ENCODE results near the gene ARHGAP6.

Gene ARHGAP6

DNA sequence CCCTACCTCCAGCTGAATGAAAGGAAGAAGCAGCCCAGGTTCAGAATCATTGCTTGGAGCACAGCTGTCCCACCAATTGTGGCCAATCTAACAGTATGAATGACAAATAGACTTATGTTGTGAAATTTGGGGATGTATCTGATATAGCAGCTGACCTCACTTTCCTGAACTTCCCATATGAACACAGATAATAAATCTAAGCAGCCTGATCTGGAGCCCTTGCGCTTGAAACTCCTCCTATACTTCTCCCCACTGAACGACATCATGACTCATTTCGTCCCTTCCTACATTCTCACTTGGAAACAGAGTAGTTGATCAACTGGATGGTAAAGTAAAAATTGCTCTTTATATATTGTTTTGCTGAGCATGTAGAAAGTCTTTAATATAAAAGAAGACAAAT lies 396.7 kb downstream of the ARHGAP6 start:
- H3K9ac ChIP-seq (ENCODE audit: low read length) = no peak overlapping the region
- no peak overlapping the region for H3K27ac ChIP-seq (ENCODE audit: low read length)
- TF ChIP-seq, protein P1, sequence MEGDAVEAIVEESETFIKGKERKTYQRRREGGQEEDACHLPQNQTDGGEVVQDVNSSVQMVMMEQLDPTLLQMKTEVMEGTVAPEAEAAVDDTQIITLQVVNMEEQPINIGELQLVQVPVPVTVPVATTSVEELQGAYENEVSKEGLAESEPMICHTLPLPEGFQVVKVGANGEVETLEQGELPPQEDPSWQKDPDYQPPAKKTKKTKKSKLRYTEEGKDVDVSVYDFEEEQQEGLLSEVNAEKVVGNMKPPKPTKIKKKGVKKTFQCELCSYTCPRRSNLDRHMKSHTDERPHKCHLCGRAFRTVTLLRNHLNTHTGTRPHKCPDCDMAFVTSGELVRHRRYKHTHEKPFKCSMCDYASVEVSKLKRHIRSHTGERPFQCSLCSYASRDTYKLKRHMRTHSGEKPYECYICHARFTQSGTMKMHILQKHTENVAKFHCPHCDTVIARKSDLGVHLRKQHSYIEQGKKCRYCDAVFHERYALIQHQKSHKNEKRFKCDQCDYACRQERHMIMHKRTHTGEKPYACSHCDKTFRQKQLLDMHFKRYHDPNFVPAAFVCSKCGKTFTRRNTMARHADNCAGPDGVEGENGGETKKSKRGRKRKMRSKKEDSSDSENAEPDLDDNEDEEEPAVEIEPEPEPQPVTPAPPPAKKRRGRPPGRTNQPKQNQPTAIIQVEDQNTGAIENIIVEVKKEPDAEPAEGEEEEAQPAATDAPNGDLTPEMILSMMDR (IDR thresholded peaks at IDR 0.05; ENCODE audit: low read length) = no peak
- TF ChIP-seq EZH2 (optimal IDR thresholded peaks at IDR 0.05; ENCODE audit: low read depth, low read length) (no peak), EZH2phosphoT487 (IDR thresholded peaks at IDR 0.05; ENCODE audit: low read length) (no peak)
- H4K20me1 ChIP-seq (ENCODE audit: insufficient read depth, low read length) = no peaks in the 10 kb centered on the region
- H3K27me3 ChIP-seq (replicated peaks; ENCODE audit: insufficient read depth, low read length) = no peaks in the 10 kb centered on the region
- H3K4me1 ChIP-seq (ENCODE audit: low read length) = no peaks in the 10 kb centered on the region
- no peaks in the 10 kb centered on the region for H3F3A ChIP-seq (ENCODE audit: insufficient read depth, low read length)
- H3K9me3 ChIP-seq (replicated peaks; ENCODE audit: insufficient read depth, low read length) = no peaks in the 10 kb centered on the region
- H3K4me3 ChIP-seq (ENCODE audit: low read length) = no peak overlapping the region
- no peak overlapping the region for H2AFZ ChIP-seq (ENCODE audit: low read length)
- H3K79me2 ChIP-seq (ENCODE audit: low read length) = peaks cover 37% of the 10 kb centered on the region
- no peaks in the 10 kb centered on the region for H3K9me2 ChIP-seq (replicated peaks; ENCODE audit: insufficient read depth, low read length)
- H3K4me2 ChIP-seq (ENCODE audit: low read depth, low read length) = no peak overlapping the region
- DNase-seq = no peak
- no peaks in the 10 kb centered on the region for H3K36me3 ChIP-seq (replicated peaks; ENCODE audit: insufficient read depth, low read length)

GRCh38 chrX:11267425-11267824 lies 398.3 kb downstream of the ARHGAP6 start:
- no peaks in the 10 kb centered on the region for H3K27me3 ChIP-seq (replicated peaks; ENCODE audit: insufficient read depth, low read length)
- no peak overlapping the region for H3K9ac ChIP-seq (ENCODE audit: low read length)
- no peak overlapping the region for H3K4me3 ChIP-seq (ENCODE audit: low read length)
- TF ChIP-seq, protein P1 (IDR thresholded peaks at IDR 0.05; ENCODE audit: low read length) = no peak
- TF ChIP-seq EZH2phosphoT487 (IDR thresholded peaks at IDR 0.05; ENCODE audit: low read length) (no peak), EZH2 (optimal IDR thresholded peaks at IDR 0.05; ENCODE audit: low read depth, low read length) (no peak)
- H3F3A ChIP-seq (ENCODE audit: insufficient read depth, low read length) = no peaks in the 10 kb centered on the region
- H3K27ac ChIP-seq (ENCODE audit: low read length) = no peak overlapping the region
- no peaks in the 10 kb centered on the region for H3K36me3 ChIP-seq (replicated peaks; ENCODE audit: insufficient read depth, low read length)
- no peak overlapping the region for H3K4me2 ChIP-seq (ENCODE audit: low read depth, low read length)
- H3K9me3 ChIP-seq (replicated peaks; ENCODE audit: insufficient read depth, low read length) = no peaks in the 10 kb centered on the region
- no peaks in the 10 kb centered on the region for H3K4me1 ChIP-seq (ENCODE audit: low read length)
- no peak for DNase-seq
- peaks cover 35% of the 10 kb centered on the region for H3K79me2 ChIP-seq (ENCODE audit: low read length)
- H2AFZ ChIP-seq (ENCODE audit: low read length) = no peak overlapping the region
- no peaks in the 10 kb centered on the region for H4K20me1 ChIP-seq (ENCODE audit: insufficient read depth, low read length)
- no peaks in the 10 kb centered on the region for H3K9me2 ChIP-seq (replicated peaks; ENCODE audit: insufficient read depth, low read length)

DNA sequence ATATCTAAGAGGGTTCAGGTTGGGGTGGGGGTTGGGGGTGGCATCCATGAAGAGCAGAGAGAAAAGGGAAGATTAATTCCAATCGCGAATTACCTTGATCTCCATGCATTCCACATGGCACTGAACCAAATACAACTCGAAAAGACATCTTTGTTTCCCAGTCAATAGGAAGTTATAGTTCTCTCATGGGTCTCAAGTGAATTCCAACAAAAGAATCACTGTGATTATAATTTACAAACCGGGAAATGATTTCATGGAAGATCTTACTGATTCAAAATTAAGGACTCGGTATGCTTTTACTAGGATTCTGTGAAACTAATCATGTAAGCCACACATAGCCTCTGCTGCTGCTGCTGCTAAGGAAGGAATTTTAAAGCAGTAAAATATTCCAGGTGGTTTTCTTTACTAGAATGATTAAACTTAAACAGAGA lies 399.1 kb downstream of the ARHGAP6 start:
- TF ChIP-seq, protein P1 (IDR thresholded peaks at IDR 0.05; ENCODE audit: low read length) = no peak
- no peak for TF ChIP-seq EZH2phosphoT487 (IDR thresholded peaks at IDR 0.05; ENCODE audit: low read length)
- Histone ChIP-seq H3K27me3 (replicated peaks; ENCODE audit: insufficient read depth, low read length) (no peaks in the 10 kb centered on the region), H3K36me3 (replicated peaks; ENCODE audit: insufficient read depth, low read length) (no peaks in the 10 kb centered on the region), H3K4me2 (ENCODE audit: low read depth, low read length) (no peak overlapping the region), H3K4me1 (ENCODE audit: low read length) (no peaks in the 10 kb centered on the region), H3F3A (ENCODE audit: insufficient read depth, low read length) (no peaks in the 10 kb centered on the region), H3K9me2 (replicated peaks; ENCODE audit: insufficient read depth, low read length) (no peaks in the 10 kb centered on the region), H3K9ac (ENCODE audit: low read length) (no peak overlapping the region), H3K27ac (ENCODE audit: low read length) (no peak overlapping the region), H3K79me2 (ENCODE audit: low read length) (peaks cover 33% of the 10 kb centered on the region), H3K9me3 (replicated peaks; ENCODE audit: insufficient read depth, low read length) (no peaks in the 10 kb centered on the region), H2AFZ (ENCODE audit: low read length) (no peak overlapping the region), H3K4me3 (ENCODE audit: low read length) (no peak overlapping the region), H4K20me1 (ENCODE audit: insufficient read depth, low read length) (no peaks in the 10 kb centered on the region)
- DNase-seq = no peak
